IPS DF 4.7 (cell line): ENCODE data around the gene DENND6A.
"Not testable (repeated sequence)": the region's sequence is repeated elsewhere in the genome, so short reads cannot be mapped to it uniquely, and the experiment has no call there.

ENCODE experiments used
- DNase-seq: peaks from one replicate; pipeline ENCODE4 v3.0.0-alpha.2; 2013; ENCODE audit warnings: low spot score; ENCODE audit errors: extremely low read depth

Gene DENND6A

DNA sequence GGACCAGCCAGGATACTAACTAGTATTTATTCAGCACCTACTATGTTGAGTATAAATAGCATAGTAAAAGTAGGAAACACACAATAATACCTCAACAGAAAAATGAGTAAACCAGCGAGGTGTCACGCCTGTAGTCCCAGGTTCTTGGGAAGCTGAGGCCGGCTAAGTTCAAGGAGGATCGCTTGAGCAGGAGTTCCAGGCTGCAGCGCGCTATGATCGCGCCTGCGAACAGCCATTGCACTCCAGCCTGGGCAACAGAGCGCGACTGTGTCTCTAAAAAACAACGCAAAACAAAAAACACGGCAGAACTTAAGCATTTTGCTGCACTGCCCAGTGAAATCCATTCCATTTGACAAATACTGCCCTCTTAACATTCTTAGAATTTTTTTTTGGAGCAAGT, 1.3 kb upstream of the DENND6A start:
- no peak for DNase-seq

DNA sequence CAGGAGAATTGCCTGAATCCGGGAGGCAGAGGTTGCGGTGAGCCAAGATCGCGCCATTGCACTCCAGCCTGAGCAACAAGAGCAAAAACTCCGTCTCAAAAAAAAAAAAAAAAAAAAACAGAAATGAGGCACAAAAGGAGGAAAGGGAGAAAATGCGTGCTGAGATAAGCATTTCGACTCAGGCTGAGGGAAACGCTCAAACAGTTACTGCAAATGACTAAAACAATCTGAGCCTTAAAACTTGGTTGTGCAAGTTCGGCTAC, 813 bp downstream of the DENND6A start:
- DNase-seq: not testable (repeated sequence)

GRCh38 chr3:57691411-57692132, 1.3 kb downstream of the DENND6A start:
- DNase-seq: no peak

- no peak for DNase-seq
These were observed 3.4 kb downstream of the DENND6A start for GRCh38 chr3:57689367-57690053.

DNA sequence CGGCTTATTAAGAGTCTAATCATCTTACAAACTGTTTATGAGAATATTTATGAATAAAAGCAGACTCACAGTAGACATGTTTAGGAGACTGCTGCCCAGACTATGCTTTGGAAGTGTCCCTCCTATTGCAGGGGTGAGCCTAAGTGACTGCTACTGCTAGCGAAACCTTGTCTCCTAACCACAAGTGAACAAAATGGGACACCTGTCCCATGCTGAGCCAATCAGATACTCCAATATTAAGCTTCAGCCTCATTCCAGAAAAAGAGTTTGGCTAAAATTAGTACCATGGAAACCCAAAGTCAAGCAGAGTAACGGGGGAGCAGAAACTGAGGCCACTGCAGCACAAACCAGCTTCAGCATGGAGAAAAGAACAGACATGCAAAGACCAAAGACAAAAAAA, 4.6 kb downstream of the DENND6A start:
- DNase-seq: no peak

DNA sequence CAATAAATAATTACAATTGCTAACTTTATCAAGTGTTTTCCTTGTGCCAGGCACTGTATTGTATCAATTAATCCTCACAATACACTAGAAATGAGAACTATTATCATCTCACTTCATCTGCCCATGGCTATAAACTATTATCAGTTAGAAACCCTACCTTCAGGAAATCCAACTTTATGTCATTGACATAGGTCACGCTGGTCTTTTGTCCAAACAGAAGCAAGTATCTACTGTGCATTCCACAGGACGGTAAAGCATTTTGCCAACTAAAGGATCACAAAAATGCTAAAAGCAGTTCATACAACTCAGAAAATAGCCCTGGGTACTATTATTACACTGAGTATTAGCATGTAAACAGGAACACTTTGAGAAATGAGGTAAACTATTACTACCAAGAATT, 9.6 kb downstream of the DENND6A start:
- no peak for DNase-seq

DNA sequence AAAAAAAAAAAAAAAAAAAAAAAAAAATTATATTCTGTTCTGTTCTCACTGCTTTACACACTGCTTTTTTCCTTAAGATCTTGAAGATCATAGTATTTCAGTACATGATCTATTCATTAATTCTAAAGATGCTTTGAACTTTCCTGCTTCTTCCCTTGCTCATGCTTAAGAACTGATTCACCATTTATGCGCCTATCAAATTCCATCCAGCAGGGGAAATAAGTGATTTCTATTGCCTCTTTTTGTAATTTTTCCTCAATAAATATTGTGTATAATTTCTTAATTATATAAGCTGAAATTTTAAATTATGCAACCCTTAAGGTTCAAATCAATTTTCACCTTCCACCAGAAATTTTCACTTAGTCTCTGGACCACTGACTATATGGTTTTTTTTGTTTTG, 10.6 kb downstream of the DENND6A start:
- DNase-seq: no peak

GRCh38 chr3:57681691-57682090, 11.2 kb downstream of the DENND6A start:
- no peak for DNase-seq

- DNase-seq: no peak
These were observed 12.8 kb downstream of the DENND6A start for GRCh38 chr3:57680046-57680445.

DNA sequence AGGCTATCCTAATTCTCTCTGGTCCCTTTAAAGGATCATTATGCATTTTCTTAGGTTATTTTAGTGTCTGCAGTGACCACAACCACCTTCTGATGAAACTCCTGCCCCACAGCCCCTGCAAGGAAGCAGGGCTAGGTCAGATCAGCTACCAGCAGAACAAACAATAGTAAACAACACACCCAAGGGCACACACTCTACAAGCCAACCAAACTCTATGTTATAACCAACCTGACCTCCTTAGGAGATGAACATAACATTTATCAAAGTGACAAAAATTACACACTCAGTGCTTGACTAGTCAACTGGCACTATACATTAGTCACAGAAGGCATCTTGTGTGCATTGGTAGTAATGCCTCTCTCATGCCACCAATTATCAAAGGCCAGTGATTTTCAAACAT, 17.3 kb downstream of the DENND6A start:
- DNase-seq: no peak

GRCh38 chr3:57673156-57673555, 19.7 kb downstream of the DENND6A start:
- DNase-seq: no peak

GRCh38 chr3:57670543-57670942, 22.3 kb downstream of the DENND6A start:
- DNase-seq: no peak

DNA sequence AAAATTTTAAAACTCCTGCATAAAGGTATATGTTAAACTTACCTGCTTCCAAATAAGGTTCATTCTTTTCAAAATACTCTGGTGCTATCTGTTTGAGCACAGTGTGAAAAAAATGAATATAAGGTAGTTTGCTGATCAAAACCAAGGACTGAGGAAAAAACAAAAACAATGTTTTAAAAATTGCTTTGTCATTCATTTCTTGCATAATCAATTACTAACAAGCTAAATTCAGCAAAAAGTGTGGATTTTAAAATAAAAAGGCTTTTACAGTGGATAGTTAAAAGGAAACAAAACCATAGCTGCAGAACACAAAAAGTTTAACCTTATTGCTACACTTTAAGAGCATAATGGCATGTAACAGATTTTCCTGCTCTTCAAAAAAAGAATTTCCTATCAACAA, 31.5 kb downstream of the DENND6A start:
- no peak for DNase-seq

DNA sequence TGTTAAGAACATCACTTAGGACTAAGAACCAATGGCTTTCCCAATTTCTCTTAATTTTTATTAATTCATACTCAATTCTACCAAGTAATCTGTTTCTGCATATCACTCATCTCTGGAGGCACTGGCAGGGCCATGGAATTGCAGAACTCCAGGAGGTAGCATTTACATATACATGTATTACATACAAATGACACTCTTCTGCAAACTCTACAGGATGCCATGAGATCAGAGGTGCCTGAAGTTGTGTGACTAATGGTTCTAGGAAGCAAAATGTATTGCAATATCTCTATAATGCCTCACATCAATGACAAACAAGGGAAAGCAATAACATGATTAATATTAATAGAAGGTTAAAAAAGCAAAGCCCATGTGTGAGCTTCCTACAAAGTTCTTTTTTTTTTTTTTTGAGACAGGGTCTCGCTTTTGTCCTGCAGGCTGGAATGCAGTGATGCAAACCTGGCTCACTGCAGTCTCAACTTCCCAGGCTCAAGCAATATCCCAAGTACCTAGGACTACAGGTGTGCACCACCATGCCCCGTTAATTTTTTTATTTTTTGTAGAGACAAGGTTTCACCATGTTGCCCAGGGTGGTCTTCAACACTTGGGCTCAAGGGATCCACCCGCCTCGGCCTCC, 33.0 kb downstream of the DENND6A start:
- no peak for DNase-seq

GRCh38 chr3:57659004-57659673, 33.7 kb downstream of the DENND6A start:
- no peak for DNase-seq

DNA sequence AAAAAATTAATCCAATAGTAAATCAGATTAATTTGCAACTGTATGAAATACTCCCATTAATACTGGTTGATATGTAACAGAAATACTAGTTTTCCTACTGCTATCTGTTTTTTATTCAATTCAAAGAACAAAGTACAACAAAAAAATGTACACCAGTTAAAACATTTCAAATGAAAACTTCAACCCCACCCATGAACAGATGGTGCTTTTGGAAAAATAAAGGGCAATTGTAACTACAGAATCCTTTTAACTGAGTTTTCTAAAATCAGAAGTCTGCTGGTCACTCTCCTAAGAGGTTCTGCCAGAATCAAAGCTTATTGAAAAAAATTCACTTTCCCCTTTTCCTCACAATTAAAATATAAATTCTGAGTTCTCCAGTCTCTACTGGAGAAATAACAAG, 34.3 kb downstream of the DENND6A start:
- no peak for DNase-seq

GRCh38 chr3:57655727-57656126, 37.1 kb downstream of the DENND6A start:
- DNase-seq: no peak

DNA sequence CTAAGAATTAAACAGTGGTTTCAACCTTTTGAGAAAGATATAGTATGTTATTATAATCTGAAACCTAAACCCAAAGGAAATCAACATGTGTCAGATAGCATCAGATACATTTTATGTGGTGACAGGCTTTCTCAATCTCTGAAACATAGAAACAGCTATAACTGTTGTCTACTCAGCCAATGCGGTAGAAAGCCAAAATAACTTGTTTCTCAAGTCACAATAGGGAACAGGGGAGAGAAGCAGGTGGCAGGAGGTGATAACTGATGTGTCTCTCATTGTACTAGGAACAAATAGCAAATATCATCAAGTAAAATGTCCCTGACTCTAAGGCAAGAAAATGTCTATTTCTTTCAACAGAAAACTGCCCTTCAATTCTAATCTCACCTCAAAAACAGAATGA, 38.6 kb downstream of the DENND6A start:
- no peak for DNase-seq

- DNase-seq: no peak
These were observed 40.7 kb downstream of the DENND6A start for GRCh38 chr3:57652203-57652602.

DNA sequence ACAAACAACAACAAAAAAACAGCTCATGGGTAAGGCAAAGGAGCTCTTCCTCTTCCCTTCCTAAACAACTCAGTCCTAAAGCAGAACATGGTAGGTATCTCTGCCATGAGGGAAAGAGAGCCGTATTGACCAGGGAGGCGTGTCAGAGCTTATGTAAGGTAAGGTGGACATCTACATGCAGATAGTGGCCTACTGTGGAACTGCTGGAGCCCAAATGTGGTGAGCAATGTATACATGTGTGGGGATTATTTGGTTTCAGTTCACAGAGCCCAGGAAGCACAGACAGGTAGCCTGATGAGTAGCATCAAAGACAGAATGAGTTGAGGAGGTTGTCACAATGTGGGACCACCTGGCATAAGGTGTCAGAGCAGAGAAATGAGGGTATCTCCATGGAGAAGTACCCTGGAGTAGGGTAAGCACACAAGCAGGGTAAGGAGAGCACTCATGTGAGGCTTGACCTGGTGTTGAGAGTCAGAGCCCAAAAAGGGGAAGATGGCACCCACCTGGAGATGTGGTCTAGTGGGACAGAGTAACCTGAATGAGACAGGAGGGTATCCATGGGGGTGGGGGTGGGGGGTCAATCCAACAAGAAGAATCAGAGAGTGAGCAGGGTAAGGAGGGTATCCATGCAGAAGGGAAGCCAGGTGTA, 45.5 kb downstream of the DENND6A start:
- no peak for DNase-seq

- DNase-seq: no peak
These were observed 46.2 kb downstream of the DENND6A start for GRCh38 chr3:57646723-57647122.

GRCh38 chr3:57644740-57645139, 48.1 kb downstream of the DENND6A start:
- DNase-seq: no peak
